CD1c-positive myeloid dendritic cell (primary cell): Measurements from ENCODE around the gene VTI1A.

Experiments used
- DNase-seq: peaks from one replicate; pipeline ENCODE4 v3.0.0-alpha.2; 2016; ENCODE audit errors: extremely low spot score

VTI1A gene

DNA sequence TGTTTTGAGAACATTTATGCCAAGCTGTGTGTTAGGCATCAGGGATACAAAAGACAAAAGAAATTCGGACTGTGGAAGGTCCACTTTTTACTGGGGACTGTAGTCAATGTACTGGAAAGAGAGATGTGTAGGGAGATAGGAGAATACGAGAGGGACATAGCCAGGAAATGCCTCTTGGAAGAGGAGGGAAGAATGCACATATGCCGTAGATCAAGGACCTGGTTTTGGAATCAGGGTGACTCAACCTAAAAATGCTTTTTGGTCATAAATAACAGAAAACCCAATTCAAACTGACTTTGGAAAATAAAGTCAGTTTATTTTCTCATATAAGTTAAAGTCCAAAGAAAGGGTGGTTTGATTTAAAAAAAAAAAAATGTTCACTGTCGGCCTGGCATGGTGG, 362.7 kb downstream of the VTI1A start:
- DNase-seq: no peak

DNA sequence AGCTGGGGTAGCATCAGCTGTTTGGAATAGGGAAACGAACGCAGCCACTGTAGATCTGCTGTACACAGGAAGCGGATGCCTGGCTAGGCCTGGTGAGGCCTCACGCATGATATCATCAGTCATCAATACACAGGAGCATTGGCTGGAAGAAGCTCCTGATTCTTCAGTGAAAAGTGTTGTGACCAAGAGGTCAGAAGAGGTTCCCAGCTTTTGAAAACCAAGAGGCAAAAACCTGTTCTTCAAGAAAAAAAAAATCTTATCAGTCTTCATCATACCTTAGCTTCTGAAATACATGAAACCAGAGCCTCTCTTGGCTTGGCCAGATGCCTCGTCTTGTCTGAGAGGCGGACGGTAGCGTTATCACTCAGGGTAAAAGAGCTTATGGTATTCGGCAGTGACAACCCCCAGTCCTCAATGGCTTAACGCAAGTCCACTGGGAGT, 363.7 kb downstream of the VTI1A start:
- no peak for DNase-seq

DNA sequence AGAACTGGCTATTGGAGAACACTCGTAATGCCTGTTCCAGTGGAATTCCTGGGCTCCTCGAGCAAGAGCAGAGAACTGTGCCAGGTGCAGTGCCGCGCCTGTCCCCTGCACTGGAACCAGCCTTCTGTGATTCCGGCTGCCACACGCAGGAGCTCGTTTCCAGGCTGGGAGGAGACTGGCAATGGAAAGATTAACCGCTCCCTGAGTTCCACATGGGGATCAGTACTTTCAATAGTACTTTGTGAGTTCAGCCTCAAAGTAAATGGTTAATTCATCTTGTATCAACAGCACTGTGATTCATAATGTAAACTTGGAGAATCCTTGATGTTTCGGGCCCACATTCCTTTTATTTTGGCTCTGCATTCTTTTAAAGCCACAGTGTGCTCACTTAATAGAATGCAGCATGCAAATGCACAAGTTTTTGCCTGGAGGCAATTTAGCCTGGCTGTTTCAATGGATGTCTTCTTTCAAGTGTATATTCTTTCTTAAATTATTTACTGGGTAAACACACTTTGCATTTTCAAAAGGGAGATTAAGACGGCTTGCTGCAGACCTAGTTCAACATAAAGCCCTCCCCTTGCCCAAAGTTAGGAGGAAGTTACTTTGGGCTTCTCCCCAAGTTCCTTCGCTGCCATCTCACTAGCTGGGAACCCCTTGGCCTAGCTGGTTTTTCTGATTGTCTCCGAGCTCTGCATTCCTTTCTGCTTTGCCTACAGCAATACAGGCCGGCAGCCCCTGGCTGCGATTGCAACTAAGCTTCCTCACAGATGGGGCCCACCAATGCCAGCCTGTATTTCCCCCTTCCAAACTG, 364.9 kb downstream of the VTI1A start:
- DNase-seq: no peak

DNA sequence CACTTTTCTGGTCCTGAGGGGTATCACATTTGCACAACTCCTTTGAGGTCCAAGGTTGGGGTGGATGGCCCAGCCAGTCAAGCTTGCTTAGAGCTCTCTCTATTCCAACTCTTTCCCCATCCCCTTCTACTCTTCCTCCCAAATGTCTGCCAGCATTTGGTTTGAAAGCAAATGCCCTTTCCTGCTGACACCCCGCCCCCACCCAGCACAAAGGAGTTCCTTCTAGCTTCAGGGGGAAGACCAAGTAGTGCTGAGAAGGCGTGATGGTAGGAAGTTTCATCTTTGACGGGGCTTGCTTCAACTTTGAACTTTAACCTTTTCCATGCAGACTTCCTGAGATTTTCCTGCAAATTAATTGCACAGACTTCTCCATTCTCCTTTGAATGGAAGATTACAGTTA, 365.6 kb downstream of the VTI1A start:
- no peak for DNase-seq

DNA sequence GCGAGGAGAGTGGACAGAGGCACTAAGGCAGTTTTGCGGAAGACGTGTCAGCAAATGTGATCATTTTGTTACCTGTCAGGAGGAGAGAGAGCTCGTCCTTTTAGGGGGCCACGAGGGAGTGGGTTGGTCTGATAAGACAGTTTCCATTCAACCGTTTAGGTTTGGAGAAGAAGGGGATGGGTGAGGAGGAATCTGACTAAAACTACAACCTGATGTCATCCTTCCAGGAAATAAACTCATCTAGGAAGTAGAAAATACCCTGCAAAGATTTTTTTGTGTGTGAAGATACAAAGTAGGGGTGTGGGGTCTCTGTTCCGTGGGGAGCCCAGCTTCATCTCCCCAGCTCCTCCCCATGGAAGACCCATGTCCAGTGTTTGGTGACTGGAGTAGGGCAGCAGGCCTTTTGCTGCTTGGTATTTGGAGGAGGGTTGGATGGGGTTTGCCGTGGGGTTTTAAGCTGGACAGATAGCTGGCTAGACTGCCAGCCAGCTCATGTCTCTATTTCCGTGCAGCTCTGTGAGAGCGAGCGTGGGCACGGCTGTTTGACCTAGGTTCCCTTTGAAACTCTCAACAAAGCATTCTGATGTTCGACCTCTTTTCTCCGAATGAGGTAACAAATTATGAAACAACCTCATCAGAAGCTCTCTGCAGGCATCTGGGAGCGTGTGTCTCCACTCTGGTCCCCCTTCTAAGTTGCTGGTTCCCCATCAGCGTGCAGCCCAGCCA, 367.0 kb downstream of the VTI1A start:
- peak; percentile 58 for DNase-seq

DNA sequence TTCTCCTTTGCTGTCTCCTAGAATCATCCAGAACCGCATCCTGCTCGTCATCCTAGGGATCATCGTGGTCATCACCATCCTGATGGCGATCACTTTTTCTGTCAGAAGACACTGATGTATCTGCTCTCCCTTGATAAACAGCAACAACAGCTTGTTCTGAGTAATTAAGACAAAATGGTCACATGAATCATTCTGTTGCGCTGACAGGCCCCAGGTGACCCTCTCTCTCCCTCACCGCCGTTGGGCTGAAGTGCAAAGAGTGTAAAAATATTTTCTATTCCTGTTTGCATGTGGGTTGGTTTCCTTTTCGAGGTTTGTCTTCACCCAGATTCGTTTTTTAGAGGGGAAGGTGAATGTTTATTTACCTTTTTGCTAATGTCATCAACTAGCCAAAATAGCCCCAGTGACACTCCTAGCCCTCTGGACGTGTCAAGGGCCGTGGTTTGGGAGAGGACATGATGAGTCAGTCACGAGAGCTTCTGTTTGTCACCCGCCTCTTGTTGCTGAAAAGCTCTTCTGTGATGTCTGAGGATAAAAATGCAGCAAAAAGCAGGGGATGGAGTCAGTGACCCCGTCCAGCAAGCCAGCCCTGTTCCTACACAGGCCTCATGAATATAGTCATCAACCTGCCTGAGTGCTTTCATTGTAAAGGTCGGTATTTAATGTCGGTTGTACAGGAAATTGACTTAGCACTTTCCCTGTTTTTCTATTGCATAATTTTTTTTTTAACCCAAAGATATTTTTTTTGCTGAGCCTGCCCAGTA, 368.4 kb downstream of the VTI1A start:
- DNase-seq: peak; percentile 22

DNA sequence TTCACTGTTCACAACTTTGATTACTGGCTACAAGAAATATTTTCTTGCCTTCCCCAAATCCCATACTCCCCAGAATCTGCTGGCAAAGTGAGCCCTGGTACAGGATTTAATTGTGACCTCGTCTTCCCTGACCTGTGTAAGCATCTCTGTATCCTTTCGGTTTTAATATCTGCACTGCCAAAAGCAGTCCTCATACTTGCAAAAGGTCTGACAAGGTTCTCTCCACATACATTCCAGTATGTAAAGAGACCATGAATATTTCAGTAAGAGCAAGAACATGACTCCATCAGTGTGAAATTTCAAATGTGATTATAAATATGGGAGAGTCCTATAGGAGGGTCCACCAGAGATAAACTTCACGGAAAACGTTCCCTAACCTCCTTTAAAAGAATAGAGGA, 369.0 kb downstream of the VTI1A start:
- DNase-seq: no peak

DNA sequence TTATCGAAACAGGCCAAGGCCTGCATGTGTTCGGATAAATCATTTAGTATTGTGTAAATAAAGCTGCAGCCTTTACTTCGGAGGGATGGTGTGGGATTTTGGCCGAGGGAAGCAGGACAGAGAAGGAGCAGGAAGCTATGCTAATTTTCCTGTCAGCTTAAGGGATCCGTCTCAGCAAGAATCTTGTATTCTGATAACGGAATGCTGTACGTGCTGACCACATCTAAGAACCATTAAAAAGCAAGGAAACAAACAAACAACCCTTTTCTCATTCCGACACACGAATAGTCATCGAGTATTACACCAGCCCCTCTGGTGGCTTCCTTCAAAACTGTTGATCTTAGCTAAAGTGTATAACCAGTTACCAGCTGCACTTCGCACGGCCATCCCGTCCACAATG, 369.9 kb downstream of the VTI1A start:
- no peak for DNase-seq

DNA sequence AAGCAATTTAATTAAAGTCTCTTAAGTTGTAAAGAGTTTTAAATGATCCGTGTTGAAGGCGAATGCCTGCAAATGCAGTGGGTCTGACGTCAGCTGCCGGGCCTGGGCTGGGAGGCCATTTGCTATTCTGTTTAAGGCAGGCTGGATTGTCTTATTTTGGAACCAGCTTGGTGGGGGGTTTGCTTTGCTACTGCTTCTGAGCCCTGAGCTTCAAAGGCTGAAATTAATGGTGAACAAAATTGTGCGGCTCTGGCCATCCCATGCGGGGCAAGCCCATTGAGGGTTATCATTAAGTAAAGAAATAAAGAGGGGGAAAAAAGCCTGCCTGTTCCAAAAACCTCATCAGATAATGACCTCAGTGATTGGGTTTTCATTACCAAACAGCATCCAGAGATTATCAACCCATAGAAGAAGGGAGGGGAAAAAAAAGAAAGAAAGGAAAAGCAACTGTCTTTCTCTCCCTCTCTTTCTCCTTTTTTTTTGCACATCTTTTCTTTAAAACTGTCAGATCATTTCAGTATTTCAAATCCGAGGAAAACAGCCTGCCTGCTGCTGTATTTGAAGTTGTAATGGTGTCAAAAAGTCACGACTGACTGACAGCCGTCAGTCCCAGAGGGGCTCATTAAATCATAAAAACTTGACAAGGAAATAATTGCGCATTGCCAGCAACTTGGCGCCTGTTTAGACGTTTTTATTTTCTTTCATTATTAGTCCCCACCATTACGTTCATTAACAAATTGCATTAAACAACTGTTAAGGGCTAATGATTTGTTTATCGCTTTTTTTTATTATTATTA, 371.2 kb downstream of the VTI1A start:
- DNase-seq: no peak

DNA sequence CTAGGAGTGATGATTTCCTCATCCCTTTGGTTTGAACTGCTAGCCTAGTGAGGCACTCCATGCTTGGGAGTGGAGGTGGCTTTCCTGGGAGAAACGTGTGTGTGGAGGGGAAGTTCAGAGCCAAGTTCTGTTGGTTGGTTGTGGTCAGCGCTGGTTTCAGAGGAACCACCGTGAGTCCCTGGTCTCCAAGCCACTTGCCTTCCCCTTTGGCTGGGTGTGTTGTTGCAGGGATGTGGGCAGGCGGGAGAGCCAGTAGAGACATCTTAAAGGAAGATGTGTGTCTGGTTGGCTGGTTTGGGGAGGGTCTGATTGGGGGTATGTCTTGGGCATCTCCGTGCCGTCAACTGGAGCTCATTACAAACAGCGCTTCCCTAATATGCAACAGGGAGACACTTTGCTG, 372.2 kb downstream of the VTI1A start:
- peak; percentile 80 for DNase-seq

DNA sequence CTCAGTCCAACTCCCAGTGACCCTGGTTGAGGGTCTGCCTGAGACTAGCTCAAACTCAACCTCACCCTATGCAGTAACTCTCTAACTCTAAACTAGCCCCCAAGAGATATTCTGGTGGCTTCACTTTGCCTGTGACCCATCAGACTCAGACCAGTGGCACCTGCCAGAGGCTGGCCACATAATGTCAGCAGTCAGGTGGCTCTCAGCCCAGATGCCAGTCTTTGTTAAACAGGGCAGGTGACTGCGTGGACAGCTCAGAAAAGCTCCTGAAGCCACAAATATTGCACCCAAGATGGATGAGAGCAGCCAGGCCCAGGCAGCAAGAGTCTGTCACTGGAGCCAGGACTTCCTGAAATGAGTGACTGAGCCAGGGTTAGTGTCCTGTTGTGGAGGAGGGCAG, 373.3 kb downstream of the VTI1A start:
- no peak for DNase-seq

DNA sequence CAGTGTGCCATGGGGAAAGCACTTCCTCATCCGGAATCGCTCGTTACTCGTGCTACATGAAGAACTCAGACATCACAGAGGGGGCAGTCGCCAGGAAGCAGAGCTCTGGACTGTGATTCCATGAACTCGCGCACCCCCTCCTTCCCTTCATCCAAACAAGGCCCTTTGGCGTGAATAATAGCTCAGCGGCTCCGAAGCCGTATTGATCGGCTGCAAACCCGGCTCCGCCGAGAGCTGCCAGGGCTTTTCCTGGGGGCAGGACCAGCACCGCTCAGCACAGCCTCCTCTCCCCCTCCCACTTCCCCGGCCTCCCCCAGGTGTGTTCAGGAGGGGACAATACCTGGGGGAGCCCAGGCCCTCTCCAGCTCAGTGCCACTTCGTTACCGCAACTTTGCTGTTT, 374.0 kb downstream of the VTI1A start:
- DNase-seq: no peak

DNA sequence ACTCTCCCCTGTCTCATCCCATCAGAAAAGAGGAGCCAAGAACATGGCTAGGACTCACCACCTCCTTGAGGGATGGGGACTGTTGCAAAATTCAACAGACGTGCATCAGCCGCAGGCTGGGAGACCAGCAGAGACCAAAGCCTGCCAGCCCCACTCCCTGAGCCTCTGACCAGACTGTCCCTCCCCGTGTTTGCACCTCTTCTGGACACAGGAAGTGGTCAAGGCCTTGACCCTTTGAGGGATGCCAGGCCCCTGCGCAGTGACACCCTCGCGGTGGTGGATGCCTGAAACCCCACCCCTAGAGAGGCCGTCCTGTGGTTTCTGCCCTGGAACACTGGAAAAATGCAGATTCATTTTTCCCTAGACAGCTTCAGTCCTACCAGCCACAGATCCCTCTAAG, 374.6 kb downstream of the VTI1A start:
- no peak for DNase-seq

DNA sequence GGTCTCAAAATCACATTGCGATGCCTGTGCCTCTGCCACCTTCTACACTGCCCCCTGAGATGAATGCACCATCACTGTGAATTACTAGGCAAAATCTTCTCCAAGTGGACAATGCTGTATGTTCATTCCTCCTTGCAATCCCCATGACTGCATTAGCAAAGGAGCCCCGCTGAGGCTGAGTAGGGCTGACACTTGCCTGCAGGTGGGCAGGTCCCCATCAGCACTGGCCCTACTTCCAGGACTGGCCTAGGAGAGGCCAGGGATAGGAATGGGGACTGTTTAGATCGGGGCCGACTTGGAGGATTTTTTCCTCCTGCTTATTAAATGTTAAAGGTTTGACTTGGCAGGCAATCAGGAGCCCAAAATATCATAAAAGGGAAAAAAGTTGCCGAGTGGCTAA, 376.0 kb downstream of the VTI1A start:
- no peak for DNase-seq

DNA sequence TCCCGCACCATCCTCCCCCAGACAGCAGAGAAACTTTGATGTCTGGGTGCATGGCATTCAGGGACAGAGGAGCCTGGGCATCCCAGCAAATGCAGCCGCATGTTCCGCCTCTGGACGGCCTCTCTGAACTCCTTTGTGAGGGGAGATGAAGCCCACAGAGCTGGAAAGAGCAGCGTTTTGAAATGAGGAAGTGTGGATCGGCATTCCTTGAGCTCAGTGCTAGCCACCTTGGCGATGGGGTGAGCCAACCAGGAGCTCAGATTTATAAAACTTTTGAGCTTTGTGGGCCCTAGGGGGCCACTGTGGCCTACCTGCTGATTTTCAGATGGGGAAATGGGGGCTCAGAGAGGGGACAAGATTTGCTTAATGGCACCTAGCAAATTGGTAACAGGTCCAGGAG, 376.6 kb downstream of the VTI1A start:
- peak; percentile 15 for DNase-seq

DNA sequence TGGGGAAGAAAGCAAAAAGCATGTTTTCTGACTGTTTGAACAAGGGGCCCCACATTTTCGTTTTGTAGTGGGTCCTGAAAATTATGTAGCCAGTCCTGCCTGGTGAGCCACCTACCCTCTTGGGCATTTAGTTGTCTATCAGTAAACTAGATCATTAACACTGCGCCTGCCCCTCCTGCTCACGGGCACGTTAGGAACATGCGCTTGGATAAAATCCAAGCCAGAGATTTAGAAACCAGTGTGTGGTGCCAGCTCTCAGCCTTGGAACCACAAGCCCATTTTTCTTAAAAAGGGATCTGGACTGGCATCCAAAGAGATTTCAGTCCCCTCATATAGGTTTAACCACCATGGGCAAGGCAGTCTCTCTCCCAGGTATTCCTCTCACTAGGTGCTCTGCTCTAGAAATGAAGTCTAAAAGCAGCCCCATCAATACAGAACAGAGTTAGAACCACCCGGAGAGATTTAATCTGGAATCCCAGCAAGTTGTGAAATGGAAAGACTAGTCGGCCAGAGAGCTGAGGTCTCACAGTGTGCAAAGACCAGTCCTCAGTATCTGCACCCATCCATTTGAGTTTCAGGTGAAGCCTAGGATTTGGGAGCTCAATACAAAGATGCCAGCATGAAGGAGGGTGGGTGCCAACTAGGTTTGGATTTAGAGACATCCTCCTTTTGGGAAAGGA, 379.1 kb downstream of the VTI1A start:
- no peak for DNase-seq

DNA sequence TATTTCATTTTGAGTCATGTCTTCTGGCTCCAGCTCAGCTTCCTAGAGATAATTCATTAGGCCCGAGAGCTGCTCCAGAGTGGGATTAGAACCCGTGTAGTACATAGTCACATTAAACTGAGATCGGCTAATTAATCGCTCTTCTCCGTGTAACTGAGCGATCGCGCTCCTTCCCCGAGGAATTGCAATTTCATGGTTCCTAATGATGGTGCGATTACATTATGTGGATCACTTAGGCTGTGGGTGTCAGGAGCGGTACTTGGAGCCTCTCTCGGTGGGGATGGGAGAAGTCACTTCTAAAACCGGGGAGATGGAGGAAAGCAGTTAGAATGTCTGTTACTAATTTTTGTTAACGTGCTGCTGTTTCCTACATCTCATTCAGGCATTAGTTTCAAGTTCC, 380.1 kb downstream of the VTI1A start:
- DNase-seq: no peak

DNA sequence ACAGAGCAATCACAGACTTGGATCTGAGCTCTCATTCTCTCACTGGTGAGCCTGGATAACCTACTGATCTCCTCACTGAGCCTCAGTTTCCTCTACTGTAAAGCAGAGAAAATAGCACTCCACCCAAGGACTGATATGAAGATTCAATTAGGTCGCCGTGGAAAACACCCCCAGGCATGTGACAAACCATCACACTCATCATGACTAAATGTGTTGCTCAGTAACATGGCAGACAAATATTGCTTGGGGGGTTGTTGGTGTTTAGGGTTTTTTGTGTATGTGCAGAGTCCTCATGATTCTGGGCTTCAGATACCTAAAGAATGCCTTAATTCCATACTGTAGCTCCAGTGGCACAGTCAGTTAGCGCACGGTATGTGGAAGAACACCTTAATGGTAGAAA, 380.9 kb downstream of the VTI1A start:
- no peak for DNase-seq

DNA sequence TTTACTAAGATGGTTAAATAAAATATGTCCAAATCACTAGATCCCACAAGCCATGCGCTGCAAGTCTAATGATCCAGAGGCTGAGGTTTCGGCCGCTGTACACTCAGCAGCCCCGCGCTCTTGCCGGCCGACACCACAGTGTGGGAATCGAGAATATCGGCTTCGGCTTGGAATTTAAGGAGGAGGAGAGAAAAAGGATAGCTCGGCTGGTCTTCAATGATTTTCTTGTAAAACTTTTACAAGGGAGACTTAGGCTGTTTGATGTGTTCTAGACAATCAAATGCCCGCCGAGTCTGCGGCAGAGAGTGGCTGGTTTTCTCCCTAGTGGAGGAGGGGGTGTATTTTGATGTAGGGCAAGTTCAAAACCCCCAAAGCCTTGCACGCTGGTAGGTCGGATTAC, 384.8 kb downstream of the VTI1A start:
- no peak for DNase-seq

DNA sequence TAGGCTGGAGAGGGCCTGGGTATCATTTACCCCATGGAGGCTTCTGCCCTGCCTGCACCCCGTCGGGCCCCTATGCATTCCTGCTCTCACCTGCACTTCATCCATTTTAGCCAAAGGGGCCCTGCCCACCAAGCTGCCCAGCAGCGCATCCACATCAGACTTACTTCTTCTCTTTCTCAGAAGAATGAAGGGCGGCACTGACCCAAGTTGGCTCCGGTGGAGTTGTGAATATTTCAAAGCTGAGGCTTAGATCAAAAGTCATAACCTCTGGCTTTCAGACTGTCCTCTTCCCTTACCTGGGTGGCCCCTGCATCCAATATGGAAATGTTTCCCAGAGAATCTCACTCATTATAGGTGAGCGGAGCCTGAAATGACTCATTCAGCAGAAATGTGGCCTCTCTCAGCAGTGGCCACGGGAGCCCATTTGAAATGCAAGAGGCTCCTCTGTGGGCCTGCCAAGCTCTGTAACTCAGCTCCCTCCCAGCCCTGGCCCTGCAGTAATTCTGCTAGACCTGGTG, 385.4 kb downstream of the VTI1A start:
- DNase-seq: no peak

DNA sequence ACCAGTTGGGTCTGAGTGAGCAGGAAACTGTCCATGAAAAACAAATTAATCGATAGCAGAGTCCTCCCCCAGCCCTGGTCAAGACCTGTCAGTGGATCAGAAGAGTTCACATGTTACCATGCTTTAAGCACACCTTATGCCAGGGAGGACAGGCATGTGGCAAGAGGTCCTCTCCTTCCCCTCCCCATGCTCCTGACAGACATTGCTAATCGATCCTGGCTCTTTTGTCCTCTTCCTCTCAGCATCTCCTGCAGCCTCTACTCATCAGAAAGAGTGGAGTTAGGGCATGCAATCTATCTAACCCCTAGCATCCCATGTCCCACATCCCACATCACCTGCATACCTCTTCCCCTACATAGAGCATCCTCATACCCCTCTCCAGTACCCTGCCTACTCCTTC, 385.9 kb downstream of the VTI1A start:
- DNase-seq: no peak
